B cell (primary cell): ENCODE data around the gene ERVK3-1. TPM values are rescaled to one million over a fixed set of nuclear protein-coding genes. Genes with fewer than 3 reads are reported as not detected.

ENCODE experiments used
- ATAC-seq: fragments of 200-7000 bp; cut with Tn5 transposase; one replicate; pipeline ENCODE4 v1.10.0; 2021; ENCODE audit warnings: low read depth, mild to moderate bottlenecking, moderate number of reproducible peaks, moderate library complexity
- CTCF ChIA-PET: fragments of 350-600 bp; sonication (Branson Sonifier 250); formaldehyde crosslinking; loops from one replicate; lab custom pipeline; 2021; ENCODE audit warnings: antibody characterized with exemption, inconsistent platforms; lab: Charles Lee
- POLR2A ChIA-PET: fragments of 350-600 bp; sonication (Branson Sonifier 250); formaldehyde crosslinking; loops from one replicate; lab custom pipeline; 2021; ENCODE audit warnings: antibody characterized with exemption; lab: Charles Lee
- DNase-seq: peaks from one replicate; pipeline ENCODE4 v3.0.0; 2013
- H2AFZ ChIP-seq: 2 replicates; pipeline ENCODE4 v1.6.1; 2012; ENCODE audit warnings: mild to moderate bottlenecking, low read depth, low read length; ENCODE audit not compliant: insufficient read depth, poor library complexity, severe bottlenecking
- H3K27ac ChIP-seq, 2 donors: 1 replicate in 1 of 2; 2 replicates in 1 of 2; pipeline ENCODE4 v1.5.1; 2012 to 2013; ENCODE audit warnings: low read length in 2 of 2, mild to moderate bottlenecking in 2 of 2, moderate library complexity in 1 of 2
- H3K27me3 ChIP-seq, 4 experiments: fragments of 200-600 bp in 1 of 4; sonication (generic) in 1 of 4; replicated peaks in 1 of 4; 1 replicate in 2 of 4; 2 replicates in 2 of 4; pipeline versions ENCODE4 v1.6.1 to v1.7.0; 2013 to 2016; ENCODE audit warnings: low read length in 3 of 4, mild to moderate bottlenecking in 2 of 4, mixed read lengths in 1 of 4, moderate library complexity in 1 of 4; ENCODE audit not compliant: insufficient read depth in 4 of 4, control insufficient read depth in 3 of 4; ENCODE audit errors: control extremely low read depth in 1 of 4
- H3K36me3 ChIP-seq, 2 experiments: replicated peaks in 1 of 2; 1 replicate in 1 of 2; 2 replicates in 1 of 2; pipeline versions ENCODE4 v1.6.1 to v1.7.1; 2013; ENCODE audit warnings: low read length in 1 of 2; ENCODE audit not compliant: insufficient read depth in 2 of 2, control insufficient read depth in 1 of 2; ENCODE audit errors: control extremely low read depth in 1 of 2, extremely low read depth in 1 of 2
- H3K4me1 ChIP-seq, 2 donors: fragments of 200-600 bp in 1 of 2; sonication (generic) in 1 of 2; 1 replicate in 1 of 2; 2 replicates in 1 of 2; pipeline versions ENCODE4 v1.5.1 to v1.6.1; 2013 to 2017; ENCODE audit warnings: low read length in 2 of 2; ENCODE audit not compliant: control insufficient read depth in 2 of 2, insufficient read depth in 2 of 2
- H3K4me2 ChIP-seq: replicated peaks from 2 replicates; pipeline ENCODE3; 2012; ENCODE audit warnings: mild to moderate bottlenecking, low read depth, low read length; ENCODE audit not compliant: poor library complexity, severe bottlenecking
- H3K4me3 ChIP-seq, 5 experiments: fragments of 200-600 bp in 1 of 5; sonication (generic) in 1 of 5; 1 replicate in 3 of 5; 2 replicates in 2 of 5; pipeline versions ENCODE4 v1.5.1 to v1.7.0; 2011 to 2016; ENCODE audit warnings: low read length in 4 of 5, mild to moderate bottlenecking in 4 of 5, low read depth in 2 of 5, control low read depth in 1 of 5, moderate library complexity in 1 of 5; ENCODE audit not compliant: insufficient read depth in 1 of 5; ENCODE audit errors: control extremely low read depth in 1 of 5, extremely low read depth in 1 of 5
- H3K79me2 ChIP-seq: fragments of 200-600 bp; sonication (generic); one replicate; pipeline ENCODE4 v1.6.0; 2016; ENCODE audit warnings: low read length; ENCODE audit not compliant: control insufficient read depth, insufficient read depth
- H3K9ac ChIP-seq: fragments of 200-600 bp; sonication (generic); 2 replicates; pipeline ENCODE4 v1.6.1; 2017; ENCODE audit warnings: mild to moderate bottlenecking, low read length, moderate library complexity
- H3K9me3 ChIP-seq, 3 donors: one replicate each; pipeline versions ENCODE4 v1.6.1 to v1.7.1; 2013; ENCODE audit warnings: low read length in 2 of 3; ENCODE audit not compliant: control insufficient read depth in 2 of 3, insufficient read depth in 1 of 3; ENCODE audit errors: control extremely low read depth in 1 of 3
- H4K20me1 ChIP-seq: 2 replicates; pipeline ENCODE4 v1.6.0; 2012; ENCODE audit warnings: mild to moderate bottlenecking, low read length; ENCODE audit not compliant: insufficient read depth, control insufficient read depth, poor library complexity, severe bottlenecking
- H3K27ac Mint-ChIP-seq: one replicate; pipeline ENCODE4 v1.8.0; 2021; ENCODE audit warnings: mixed read lengths
- H3K27me3 Mint-ChIP-seq: one replicate; pipeline ENCODE4 v1.8.0; 2021; ENCODE audit warnings: mixed read lengths
- H3K4me1 Mint-ChIP-seq: one replicate; pipeline ENCODE4 v1.8.0; 2021; ENCODE audit warnings: mixed read lengths
- H3K4me3 Mint-ChIP-seq: one replicate; pipeline ENCODE4 v1.8.0; 2021; ENCODE audit warnings: mixed read lengths
- H3K9me3 Mint-ChIP-seq: one replicate; pipeline ENCODE4 v1.8.0; 2022; ENCODE audit warnings: mixed read lengths; ENCODE audit not compliant: insufficient read depth
- EZH2 ChIP-seq: IDR thresholded peaks from 2 replicates; pipeline ENCODE4 v1.6.1; 2012; ENCODE audit warnings: borderline replicate concordance, low read depth, mild to moderate bottlenecking, moderate library complexity, low read length; ENCODE audit not compliant: insufficient read depth, poor library complexity, severe bottlenecking
- WGBS: methylation state at CpG from one replicate; pipeline ENCODE4 v1.1.5; 2013; ENCODE audit warnings: missing lambda C conversion rate; ENCODE audit not compliant: insufficient coverage; 5-methylcytosine and 5-hydroxymethylcytosine counted together
- intact Hi-C: fragments of 100-400 bp; cut with micrococcal nuclease; formaldehyde crosslinking; loops from one replicate; pipeline ENCODE4 v1.10.0; 2022
- polyA plus RNA-seq: library from polyadenylated mRNA; depleted of rRNA; stranded (reverse); fragments of >200 nt; gene quantifications from 2 replicates; pipeline ENCODE4 v1.2.3, GENCODE V29; 2012
- total RNA-seq, 2 donors: library from RNA; stranded (reverse); fragments of 120-200 nt in 1 of 2; gene quantifications; 1 replicate in 1 of 2; 2 replicates in 1 of 2; pipeline versions ENCODE4 v1.2.3 to v1.2.4, GENCODE V29; 2013 to 2022
- TF ChIP-seq, protein P1 (sequence below): fragments of 200-600 bp; IDR thresholded peaks from one replicate; pipeline ENCODE4 v1.8.0; 2022; ENCODE audit warnings: antibody characterized with exemption, mild to moderate bottlenecking

The ERVK3-1 gene
- total and polyA plus RNA-seq, 2 donors (not counting 1 experiment from before 2014, with no cell fraction given) = 79.0 to 80.7 TPM

- H3K27me3 ChIP-seq = peaks cover 0 to 12% (median 3%) of the 10 kb centered on the region in 4 experiments
- ChIA-PET CTCF (no interaction called here), POLR2A (no interaction called here)
- no peak within 1 kb of the TSS for H3K9ac ChIP-seq
- no peak within 1 kb of the TSS for H3K4me3 ChIP-seq
- H3K27ac ChIP-seq = no peak within 1 kb of the TSS
- ATAC-seq (no peak), DNase-seq (no peak)
- Mint-ChIP-seq H3K4me3 (no peak within 1 kb of the TSS), H3K27ac (no peak within 1 kb of the TSS), H3K4me1 (peaks cover 33% of the 10 kb centered on the region), H3K27me3 (no peaks in the 10 kb centered on the region), H3K9me3 (no peaks in the 10 kb centered on the region)
- peaks cover 0 to 14% (median 0%) of the 10 kb centered on the region in 3 donors for H3K9me3 ChIP-seq
- H2AFZ ChIP-seq = no peak within 1 kb of the TSS
- peaks cover 11% of the 10 kb centered on the region for H3K79me2 ChIP-seq
- intact Hi-C loops = no loop called here
- H3K36me3 ChIP-seq = no peaks in the 10 kb centered on the region
- no peak within 1 kb of the TSS for H3K4me2 ChIP-seq
- peaks cover 24 to 34% of the 10 kb centered on the region in 2 donors for H3K4me1 ChIP-seq
- TF ChIP-seq, protein P1, sequence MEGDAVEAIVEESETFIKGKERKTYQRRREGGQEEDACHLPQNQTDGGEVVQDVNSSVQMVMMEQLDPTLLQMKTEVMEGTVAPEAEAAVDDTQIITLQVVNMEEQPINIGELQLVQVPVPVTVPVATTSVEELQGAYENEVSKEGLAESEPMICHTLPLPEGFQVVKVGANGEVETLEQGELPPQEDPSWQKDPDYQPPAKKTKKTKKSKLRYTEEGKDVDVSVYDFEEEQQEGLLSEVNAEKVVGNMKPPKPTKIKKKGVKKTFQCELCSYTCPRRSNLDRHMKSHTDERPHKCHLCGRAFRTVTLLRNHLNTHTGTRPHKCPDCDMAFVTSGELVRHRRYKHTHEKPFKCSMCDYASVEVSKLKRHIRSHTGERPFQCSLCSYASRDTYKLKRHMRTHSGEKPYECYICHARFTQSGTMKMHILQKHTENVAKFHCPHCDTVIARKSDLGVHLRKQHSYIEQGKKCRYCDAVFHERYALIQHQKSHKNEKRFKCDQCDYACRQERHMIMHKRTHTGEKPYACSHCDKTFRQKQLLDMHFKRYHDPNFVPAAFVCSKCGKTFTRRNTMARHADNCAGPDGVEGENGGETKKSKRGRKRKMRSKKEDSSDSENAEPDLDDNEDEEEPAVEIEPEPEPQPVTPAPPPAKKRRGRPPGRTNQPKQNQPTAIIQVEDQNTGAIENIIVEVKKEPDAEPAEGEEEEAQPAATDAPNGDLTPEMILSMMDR = no peak
- TF ChIP-seq EZH2 = no peak
- 95% methylated on average over 22 of the region's 26 CpGs for WGBS
- peaks cover 6% of the 10 kb centered on the region for H4K20me1 ChIP-seq
Measured at GRCh38 chr19:58352760-58353671, 47.8 kb downstream of the ERVK3-1 start, which contains the start of gene A1BG. A1BG (minus strand) TSS chr19:58353492; CDS start chr19:58353437, 55 bp downstream.
